GM19035 (cell line): Measurements from ENCODE around the gene LRPAP1.
"Not testable (repeated sequence)": the region's sequence is repeated elsewhere in the genome, so short reads cannot be mapped to it uniquely, and the experiment has no call there.

Experiments used
- ATAC-seq: cut with Tn5 transposase; IDR thresholded peaks from one replicate; pipeline ENCODE4 v1.9.1; 2021; ENCODE audit not compliant: unreplicated experiment

LRPAP1 gene

DNA sequence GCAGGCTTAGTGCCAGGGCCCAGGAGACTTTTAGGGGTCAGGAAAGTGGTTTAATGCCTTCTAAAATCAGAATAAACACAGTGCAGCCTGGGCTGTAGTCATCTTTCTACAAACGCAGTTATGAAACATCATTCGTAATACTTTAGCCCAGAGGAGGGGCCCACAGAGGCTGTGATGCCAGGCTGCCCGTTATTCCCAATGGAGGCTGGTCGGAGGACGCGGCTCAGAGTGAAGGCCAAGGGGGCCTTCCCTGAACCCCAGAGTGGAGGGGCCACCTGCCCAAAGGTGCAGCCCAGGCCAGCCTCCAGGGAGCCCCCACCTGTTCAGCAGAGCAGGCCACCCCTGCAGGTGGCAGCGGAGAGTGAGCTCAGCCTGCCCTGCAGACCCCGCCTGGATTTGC lies 29.9 kb upstream of the LRPAP1 start:
- ATAC-seq = not testable (repeated sequence)

DNA sequence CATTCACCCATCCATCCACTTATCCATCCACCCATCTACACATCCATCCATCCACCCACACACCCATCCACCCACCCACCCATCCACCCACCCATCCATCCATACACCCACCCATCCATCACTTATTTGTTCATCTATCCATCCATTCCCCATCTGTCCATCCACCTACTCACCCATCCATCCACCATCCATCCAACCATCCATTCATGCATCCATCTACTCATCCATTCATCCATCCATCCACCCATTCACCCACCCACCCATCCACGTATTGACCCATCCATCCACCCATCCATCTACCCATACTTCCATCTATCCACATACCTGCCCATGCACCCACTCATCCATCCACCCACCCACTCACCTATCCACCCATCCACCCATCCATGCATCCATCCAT lies 28.2 kb upstream of the LRPAP1 start:
- ATAC-seq = not testable (repeated sequence)

DNA sequence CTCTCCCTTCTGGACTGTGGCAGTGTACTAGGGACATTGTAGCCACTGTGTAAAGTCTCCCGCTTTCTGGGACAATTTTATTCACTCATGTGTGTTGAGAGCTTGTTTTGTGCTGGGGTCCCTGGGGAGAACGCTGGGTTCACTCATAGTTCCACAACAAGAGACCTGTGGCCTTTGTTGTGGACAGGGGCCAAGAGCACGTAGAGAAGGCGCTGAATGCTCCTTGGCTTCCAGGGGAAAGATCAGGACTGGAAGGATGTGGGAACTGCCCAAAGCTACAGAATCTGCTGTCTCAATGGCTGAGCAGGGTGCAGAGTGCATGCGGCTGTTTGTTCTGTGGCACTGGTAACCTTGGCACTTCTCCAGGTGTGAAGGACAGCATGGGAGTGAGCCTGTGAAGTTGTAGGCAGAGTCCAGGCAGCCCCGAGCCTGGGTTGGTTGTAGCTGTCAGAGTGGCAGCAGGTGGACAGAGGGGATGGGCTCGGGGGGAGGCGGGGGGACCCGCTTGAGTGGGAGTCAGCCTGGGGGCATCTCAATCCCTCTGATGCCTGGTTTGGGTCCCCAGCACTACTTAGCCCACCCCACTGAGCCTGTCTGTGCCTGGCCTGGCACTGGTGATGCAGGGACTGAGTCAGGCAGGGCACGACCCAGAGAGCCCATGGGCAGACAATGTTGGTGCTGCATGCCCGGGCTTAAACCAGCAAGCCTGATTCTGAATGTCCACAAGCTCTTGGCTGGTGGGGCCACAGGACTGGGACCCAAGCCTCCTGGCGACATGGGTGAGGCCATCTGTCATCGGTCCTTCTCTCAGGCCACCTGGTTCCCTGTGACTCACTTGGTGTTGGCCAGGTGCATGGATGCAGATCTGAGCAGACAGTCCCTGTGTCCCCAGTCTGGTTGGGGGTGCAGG lies 27.4 kb upstream of the LRPAP1 start:
- not testable (repeated sequence) for ATAC-seq

DNA sequence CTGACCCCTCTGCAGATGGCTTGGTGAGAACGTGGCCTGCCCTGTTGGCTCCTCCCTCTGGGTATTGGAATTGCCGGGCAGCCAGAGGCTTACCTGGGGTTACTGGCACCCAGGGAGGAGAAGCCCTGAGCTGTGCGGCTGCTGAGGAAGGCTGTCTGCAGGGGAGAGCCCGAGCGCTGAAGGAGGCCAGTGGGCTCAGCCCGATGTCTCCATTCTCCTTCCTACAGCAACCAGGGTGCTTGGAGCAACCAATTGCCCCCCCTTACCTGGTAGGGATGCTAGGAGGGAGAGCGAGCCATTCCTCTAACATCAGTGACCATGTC lies 26.3 kb upstream of the LRPAP1 start:
- ATAC-seq = not testable (repeated sequence)

DNA sequence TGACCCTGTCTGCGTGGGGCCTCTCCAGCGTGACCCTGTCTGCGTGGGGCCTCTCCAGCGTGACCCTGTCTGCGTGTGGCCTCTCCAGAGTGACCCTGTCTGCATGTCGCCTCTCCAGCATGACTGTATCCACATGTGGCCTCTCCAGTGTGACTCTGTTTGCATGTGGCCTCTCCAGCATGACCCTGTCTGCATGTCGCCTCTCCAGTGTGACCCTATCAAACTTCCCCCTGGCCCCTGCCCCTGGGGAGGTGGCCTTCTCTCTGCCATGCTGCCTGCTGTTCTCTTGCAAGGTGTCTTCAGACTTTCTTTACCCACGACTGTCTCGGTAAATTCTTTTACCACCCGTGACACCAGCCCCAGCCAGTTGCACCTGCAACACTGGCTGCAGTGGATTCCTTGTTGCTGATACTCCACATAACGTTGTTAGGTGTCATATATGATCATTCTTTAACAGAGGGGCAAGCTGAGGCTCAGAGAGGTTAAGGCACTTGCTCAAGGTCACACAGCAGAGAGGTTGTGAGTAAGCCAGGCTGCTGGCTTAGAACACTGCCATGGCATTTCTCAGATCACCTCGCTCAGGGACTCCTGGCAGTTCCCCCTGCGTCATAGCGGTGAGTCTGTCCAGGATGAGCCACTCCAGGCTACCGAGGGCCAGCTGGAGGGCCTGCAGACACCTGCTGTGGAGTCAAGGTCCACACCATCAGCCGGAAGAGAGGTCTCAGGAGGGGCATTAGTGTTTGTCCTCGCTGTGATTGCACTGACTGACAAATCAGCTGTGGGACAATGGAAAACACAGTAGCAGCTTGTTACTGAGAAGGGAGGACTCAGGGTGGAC lies 25.7 kb upstream of the LRPAP1 start:
- ATAC-seq = not testable (repeated sequence)

DNA sequence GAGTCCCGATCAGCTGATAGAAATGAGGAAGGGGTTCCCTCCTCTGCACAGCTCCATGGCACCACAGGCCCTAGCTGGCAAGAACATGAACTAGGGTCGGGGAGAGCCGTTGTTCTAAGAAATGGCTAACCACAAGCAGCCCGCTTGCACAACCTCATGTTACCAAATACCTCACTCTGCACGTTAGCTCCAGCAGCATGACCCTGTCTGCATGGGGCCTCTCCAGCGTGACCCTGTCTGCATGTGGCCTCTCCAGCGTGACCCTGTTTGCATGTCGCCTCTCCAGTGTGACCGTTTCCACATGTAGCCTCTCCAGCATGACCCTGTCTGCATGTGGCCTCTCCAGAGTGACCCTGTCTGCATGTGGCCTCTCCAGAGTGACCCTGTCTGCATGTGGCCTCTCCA lies 24.9 kb upstream of the LRPAP1 start:
- ATAC-seq = not testable (repeated sequence)

DNA sequence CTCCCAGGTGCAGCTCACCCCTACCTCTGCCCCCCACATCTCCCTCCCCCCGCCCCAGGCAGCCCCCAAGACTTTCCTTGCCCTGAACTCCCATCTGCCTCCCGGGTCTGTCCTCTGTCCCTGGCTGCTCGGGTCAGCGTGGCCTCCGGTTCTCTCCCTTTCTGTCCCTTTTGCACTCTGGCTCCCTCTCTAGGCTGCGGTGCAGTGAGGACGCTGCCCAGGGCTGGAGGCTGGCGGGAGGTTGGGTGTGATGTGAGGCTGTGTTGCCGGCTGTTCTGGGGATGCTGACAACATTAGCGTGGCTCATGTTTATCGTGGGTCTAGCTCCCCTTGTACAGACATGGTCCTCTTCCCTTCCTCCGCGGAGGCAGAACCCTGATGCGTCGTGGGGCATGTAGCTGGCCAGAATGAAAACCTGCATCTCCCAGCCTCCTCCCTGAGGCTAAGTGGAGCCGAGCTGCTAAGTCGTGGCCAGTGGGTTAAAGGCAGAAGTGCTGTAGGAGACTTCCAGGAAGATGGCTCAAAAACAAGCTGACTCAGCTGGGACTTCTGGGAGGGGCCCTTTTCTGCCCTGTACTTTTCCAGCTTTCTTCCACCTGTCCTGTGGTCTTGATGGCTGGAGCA lies 24.1 kb upstream of the LRPAP1 start:
- not testable (repeated sequence) for ATAC-seq

DNA sequence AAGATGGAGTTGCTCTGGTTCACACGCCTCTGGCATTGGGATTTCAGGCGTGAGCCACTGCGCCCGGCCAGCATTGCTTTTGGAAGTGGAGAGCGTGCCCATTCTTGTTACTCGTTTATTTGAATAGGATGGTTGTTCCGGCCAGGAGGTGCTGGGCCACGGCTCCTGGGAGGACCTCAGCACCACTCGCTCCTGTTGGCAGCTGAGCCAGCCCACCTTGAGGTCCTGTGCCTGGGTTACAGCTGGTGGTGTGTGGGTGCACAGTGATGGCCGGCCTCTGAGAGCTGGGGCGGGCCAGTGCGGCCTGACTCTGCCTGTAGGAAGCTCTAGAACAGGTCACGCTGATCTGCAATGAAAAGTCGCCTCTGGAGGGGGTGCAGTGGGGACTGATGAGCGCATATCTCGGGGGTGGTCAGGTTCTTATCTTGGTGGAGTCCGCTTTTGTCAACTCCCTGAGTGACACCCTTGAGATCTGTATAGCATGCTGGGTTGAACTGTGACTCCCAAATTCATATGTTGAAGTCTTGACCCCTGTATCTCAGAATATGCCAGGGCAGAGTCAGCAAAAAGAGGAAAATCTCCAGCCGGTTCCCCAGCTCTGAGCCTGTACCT lies 23.3 kb upstream of the LRPAP1 start:
- ATAC-seq = not testable (repeated sequence)

DNA sequence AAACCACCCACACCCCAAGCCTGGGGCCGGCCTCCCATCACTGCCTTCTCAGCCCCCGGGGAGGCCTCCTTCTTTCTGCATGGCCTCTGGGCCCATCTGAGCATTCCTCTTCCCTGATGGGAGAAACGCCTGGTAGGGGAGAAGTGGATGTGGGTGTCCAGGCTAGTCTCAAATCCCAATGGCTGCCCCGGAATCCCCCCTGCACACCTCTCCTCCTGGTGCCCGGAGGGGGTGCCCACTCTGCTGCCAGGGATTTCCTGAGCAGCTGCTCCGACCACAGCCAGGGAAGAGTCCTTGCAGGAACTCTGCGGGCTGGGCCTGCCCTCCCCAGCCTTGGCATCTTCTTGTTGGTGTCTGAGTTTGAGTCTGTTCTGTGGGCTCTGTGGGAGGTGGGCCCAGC lies 19.1 kb upstream of the LRPAP1 start:
- not testable (repeated sequence) for ATAC-seq

DNA sequence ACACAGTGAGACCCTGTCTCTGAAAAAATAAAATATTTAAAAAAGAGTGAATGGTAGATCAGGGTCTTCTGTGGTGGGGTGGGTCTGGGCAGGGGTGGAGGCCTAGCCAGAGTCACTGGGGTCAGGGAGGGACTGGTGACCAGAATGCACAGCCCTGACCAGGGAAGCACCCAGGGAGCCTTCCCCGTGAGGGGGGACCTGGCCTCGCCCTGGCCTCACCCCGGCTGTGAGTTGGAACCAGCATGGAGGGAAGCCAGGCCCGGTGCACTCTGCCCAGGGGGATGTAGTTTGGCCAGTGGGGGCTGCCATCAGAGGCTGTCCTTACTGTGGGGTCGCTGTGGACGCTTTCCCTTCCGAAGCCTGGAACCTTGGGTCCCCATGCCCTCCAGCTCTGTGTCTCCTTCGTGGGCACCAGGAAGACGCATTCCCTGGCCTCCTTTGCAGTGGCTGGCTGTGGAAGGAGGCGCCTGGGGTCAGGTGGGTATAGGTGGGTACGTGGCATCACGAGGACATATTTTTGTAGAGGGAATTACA lies 18.6 kb upstream of the LRPAP1 start:
- ATAC-seq = not testable (repeated sequence)

DNA sequence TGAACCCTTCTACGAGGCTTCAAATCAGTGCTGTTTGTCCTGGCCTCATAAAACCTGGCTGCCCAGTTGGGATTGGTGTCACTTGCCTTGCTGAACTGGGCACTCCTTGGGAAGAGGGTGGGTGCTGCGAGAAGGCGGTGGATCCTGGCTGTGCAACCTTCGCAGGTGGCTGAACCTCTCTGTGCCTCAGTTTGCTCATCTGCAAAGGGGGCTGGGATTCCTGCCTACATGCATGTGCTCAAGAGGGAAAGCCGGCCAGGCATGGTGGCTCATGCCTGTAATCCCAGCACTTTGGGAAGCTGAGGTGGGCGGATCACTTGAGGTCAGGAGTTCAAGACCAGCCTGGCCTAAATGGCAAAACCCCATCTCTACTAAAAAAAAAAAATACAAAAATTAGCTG lies 17.8 kb upstream of the LRPAP1 start:
- not testable (repeated sequence) for ATAC-seq

DNA sequence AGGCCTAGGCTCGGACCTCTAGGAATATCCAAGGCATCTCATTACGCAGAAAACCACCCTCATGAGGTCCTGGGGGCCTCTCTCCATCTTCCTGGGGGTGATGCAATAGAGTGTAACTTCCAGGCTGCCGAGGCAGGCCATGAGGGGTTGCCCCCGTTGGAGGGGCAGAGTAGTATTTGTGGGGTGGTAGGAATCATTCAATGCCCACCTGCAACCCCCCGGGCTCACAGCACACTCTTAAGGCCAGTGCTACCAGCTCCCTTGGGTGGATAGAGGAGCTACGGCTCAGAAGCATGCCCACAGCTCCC lies 17.4 kb upstream of the LRPAP1 start:
- not testable (repeated sequence) for ATAC-seq

DNA sequence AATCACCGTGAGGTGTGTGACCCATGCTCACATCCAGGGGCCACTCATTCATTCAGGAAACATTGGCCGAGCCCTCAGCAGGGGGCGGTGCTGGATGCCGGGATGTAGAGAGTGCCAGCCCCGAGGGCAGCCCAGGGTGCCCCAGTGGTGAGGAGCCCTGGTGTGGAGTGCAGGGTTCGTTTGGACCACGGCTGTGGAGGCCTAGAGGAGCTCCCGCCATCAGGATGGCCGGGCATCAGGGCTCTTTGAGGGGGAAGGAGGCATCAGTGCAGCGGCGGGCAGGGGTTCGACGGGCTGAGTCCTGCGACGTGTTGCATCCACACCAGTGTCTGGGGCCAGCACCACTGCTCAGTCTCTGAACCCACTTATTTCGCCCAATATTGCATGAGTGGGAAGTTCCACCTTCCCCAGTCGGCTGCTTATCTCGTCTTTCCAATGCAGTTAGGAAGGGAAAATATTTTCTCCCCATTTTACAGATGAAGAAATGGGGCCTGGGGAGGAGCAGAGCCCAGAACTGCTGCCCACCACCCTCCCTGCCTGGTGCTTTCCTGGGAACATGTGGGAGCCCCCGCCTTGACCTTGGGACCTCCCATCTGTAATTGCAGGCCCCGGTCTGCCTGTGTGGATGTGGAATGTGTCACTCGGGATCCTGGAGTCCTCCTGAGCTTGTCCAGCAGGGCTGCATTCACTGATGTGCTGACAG lies 16.9 kb upstream of the LRPAP1 start:
- not testable (repeated sequence) for ATAC-seq

DNA sequence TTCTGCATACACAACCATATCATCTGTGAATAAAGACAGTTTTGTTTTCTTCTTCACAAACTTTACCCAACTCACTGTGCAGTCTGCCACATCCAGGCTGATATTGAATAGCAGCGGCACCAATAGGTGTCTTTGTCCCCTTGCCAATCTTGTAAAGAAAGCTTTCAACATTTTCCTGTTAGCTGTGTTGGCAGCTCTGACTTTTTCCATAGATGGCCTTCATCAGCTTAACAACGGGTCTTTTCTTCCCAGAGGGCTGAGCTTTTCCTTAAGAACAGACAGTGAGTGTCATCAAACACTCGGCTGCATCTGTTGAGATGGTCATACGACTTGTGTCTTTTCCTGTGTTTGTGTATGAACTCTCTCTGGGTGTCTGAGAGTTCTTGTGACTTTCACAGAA lies 14.5 kb upstream of the LRPAP1 start:
- ATAC-seq = not testable (repeated sequence)

DNA sequence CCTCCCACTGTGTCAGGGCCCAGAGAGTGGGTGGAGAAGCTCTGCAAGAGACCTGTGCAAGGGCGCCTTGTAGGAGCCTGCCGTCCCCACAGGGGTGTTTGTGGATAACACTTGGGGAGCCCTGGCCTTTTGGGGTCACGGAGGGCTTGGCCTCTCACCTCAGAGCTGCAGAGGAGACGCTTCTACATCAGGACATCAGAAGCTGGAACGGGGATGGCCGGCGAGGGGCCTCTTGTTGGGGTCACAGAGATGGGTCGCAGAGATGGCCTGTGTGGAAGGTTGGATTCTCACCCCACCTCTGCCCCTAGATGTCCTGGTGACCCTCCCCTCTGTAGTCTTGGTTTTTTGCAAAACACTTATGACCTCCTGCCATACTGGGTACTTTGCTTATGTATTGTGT lies 13.1 kb upstream of the LRPAP1 start:
- not testable (repeated sequence) for ATAC-seq

DNA sequence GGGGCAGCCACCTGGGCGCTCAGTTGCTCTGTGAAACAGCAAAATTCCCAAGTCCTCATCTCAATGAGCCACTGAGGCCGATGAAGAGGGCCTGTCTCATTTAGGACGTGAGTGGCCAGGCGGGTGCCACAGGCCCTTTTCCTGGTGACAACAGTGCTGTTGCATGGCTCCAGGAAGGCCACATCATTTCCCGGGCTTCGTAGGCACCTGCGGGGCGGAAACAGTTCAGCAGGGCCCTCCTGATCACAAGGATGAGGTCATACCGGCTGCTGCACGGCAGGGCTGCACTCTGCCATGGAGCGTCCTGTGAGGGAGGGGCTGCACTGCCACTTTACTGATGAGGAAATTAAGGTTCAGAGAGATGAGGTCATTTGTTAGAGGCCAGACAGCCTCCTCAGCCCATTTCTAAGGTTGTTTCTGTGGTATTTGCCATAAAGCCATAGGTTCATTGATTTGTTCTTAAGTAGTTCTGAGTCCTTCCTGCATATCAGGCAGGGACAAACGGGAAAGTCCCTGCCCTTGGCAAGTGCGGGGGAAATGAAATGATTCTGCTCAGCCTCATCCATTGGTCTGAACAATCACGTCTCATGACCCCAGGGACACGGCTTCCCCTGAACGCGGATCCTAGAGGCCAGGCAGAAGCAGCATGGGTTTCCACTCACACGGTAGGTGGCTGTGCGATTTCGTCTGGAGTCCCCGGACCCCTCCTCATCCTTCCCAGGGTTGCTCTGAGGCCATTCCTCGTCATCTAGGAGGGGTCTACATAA lies 12.2 kb upstream of the LRPAP1 start:
- ATAC-seq = not testable (repeated sequence)

DNA sequence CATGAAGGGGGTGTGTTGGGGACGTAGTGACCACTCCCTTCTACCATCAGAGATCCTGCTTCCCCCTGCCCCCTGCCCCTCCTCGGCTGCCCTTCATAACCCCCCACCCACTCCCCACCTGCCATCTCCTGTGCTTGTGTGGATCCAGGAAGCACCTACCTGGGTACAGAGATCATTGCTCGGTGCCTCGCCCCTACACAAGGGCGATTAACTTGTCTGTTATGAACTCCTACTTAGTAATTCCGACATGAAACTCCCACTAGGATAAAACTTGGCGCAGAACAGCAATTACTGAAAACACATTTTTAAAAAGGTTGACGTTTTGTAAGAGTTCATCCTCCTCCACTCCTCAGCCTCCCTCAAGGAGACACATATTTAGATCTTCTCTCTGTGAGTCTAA lies 11.2 kb upstream of the LRPAP1 start:
- not testable (repeated sequence) for ATAC-seq

DNA sequence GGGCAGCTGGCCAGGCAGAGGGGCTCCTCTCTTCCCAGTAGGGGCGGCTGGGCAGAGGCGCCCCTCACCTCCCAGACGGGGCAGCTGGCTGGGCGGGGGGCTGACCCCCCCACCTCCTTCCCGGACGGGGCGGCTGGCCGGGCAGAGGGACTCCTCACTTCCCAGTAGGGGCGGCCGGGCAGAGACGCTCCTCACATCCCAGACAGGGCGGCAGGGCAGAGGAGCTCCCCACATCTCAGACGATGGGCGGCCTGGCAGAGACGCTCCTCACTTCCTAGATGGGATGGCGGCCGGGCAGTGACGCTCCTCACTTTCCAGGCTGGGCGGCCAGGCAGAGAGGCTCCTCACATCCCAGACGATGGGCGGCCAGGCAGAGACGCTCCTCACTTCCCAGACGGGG lies 6.7 kb upstream of the LRPAP1 start:
- not testable (repeated sequence) for ATAC-seq

DNA sequence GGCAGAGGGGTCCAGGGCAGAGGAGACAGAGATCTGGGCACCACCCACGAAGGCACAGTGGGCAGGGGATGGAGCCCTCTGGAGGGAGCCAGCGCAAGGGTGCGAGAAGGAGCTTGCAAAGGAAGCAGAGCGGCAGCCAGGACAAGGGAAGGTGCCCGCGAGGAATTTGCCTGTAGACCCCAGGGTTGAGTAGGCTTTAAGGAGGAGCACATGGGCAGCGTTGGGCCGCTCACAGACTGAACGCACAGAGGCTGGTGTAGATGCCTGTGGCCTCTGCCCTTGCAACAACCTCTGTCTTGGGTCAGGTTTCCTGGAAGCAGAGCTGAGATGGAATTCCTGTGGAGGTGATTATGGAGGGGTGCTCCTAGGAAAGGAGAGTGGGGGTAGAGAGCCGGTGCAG lies 3.6 kb upstream of the LRPAP1 start:
- ATAC-seq = not testable (repeated sequence)

DNA sequence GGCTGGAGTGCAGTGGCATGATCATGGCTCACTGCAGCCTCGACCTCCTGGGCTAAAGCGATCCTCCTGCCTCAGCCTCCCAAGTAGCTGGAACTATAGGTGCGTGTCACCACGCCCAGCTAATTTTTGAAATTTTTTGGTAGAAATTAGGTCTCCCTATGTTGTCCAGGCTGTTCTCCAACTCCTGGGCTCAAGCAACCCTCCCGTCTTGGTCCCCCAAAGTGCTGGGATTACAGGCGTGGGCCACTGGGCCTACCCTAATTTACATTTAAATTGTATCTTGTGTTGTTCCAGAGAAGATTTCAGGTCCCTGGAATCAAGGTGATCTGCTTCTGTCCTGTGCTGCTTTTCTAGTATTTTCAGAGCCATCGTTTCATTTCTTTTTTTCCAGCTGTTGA lies 1.2 kb upstream of the LRPAP1 start:
- ATAC-seq = no peak
